Caco-2 (cell line): Measurements from ENCODE around the gene STON2. TPM values are rescaled to one million over a fixed set of nuclear protein-coding genes. Genes with fewer than 3 reads are reported as not detected.
"Not testable (repeated sequence)": the region's sequence is repeated elsewhere in the genome, so short reads cannot be mapped to it uniquely, and the experiment has no call there.

ENCODE experiments used
- BruUV-seq: library from RNA; stranded (reverse); fragments of 400-500 nt; replicated peaks from 2 replicates; lab custom pipeline; 2021; lab: Mats Ljungman, UMichigan
- CTCF ChIA-PET: fragments of 300-600 bp; sonication (Branson Sonifier 250); formaldehyde crosslinking; loops from one replicate; lab custom pipeline; 2022; ENCODE audit warnings: antibody characterized with exemption; lab: Charles Lee
- POLR2A ChIA-PET: fragments of 300-600 bp; sonication (Branson Sonifier 250); formaldehyde crosslinking; loops from one replicate; lab custom pipeline; 2022; ENCODE audit warnings: antibody characterized with exemption; lab: Charles Lee
- DNase-seq, 2 experiments: peaks; one replicate each; pipeline versions ENCODE4 v3.0.0 to v3.0.0-alpha.2; 2020 to 2022
- H3K27me3 ChIP-seq: replicated peaks from 2 replicates; pipeline ENCODE4 v1.6.0; 2011; ENCODE audit warnings: low read length; ENCODE audit not compliant: control insufficient read depth, insufficient read depth
- H3K36me3 ChIP-seq: 2 replicates; pipeline ENCODE4 v1.5.1; 2011; ENCODE audit warnings: low read length; ENCODE audit not compliant: control insufficient read depth, insufficient read depth
- H3K4me1 ChIP-seq: fragments of 250-450 bp; sonication (Bioruptor Pico); 2 replicates; pipeline ENCODE4 v1.5.1; 2020; ENCODE audit warnings: mild to moderate bottlenecking
- H3K4me3 ChIP-seq: 2 replicates; pipeline ENCODE4 v1.5.1; 2011; ENCODE audit warnings: low read depth, mild to moderate bottlenecking, control low read depth, low read length
- H3K9me3 ChIP-seq: fragments of 250-450 bp; sonication (Bioruptor Pico); 2 replicates; pipeline ENCODE4 v1.5.1; 2020; ENCODE audit warnings: mild to moderate bottlenecking, moderate library complexity
- H3K27ac Mint-ChIP-seq: one replicate; pipeline ENCODE4 v1.8.0; 2022; ENCODE audit warnings: mixed read lengths; ENCODE audit not compliant: unreplicated experiment
- H3K27me3 Mint-ChIP-seq: one replicate; pipeline ENCODE4 v1.8.0; 2022; ENCODE audit warnings: mixed read lengths; ENCODE audit not compliant: insufficient read depth, unreplicated experiment
- H3K36me3 Mint-ChIP-seq: one replicate; pipeline ENCODE4 v1.8.0; 2022; ENCODE audit warnings: mild to moderate bottlenecking, mixed read lengths; ENCODE audit not compliant: insufficient read depth, unreplicated experiment
- H3K4me1 Mint-ChIP-seq: one replicate; pipeline ENCODE4 v1.8.0; 2022; ENCODE audit warnings: low read depth, mixed read lengths; ENCODE audit not compliant: unreplicated experiment
- H3K4me3 Mint-ChIP-seq: one replicate; pipeline ENCODE4 v1.8.0; 2022; ENCODE audit warnings: mild to moderate bottlenecking, moderate library complexity, mixed read lengths; ENCODE audit not compliant: unreplicated experiment
- H3K9me3 Mint-ChIP-seq: one replicate; pipeline ENCODE4 v1.8.0; 2022; ENCODE audit warnings: mixed read lengths; ENCODE audit not compliant: unreplicated experiment
- intact Hi-C: fragments of 100-400 bp; cut with micrococcal nuclease; formaldehyde crosslinking; loops from one replicate; pipeline ENCODE4 v1.10.0; 2022; ENCODE audit not compliant: unreplicated experiment
- total RNA-seq: library from RNA; stranded (reverse); gene quantifications from 2 replicates; pipeline ENCODE4 v1.2.3, GENCODE V29; 2022
- TF ChIP-seq, protein P1 (sequence below), 2 experiments: fragments of 200-600 bp in 1 of 2; IDR thresholded peaks; 1 replicate in 1 of 2; 2 replicates in 1 of 2; pipeline versions ENCODE4 v1.5.1 to v1.8.0; 2011 to 2022; ENCODE audit warnings: antibody characterized with exemption in 1 of 2, control low read depth in 1 of 2, inconsistent platforms in 1 of 2, low read depth in 1 of 2, low read length in 1 of 2, mild to moderate bottlenecking in 1 of 2, moderate library complexity in 1 of 2; ENCODE audit not compliant: insufficient read depth in 1 of 2, severe bottlenecking in 1 of 2, unreplicated experiment in 1 of 2

STON2 gene
- total RNA-seq, 1 experiment from 2014 or later = 43.5 TPM

GRCh38 chr14:81247271-81247766 lies 152.8 kb downstream of the STON2 start:
- no peak for DNase-seq
- no TSS peak for BruUV-seq
- Histone ChIP-seq H3K9me3 (0 out of 2 replicates have a peak, but pooled peaks cover 7% of the 10 kb centered on the region), H3K4me3 (no peak overlapping the region), H3K36me3 (no peaks in the 10 kb centered on the region), H3K4me1 (no peaks in the 10 kb centered on the region), H3K27me3 (no peaks in the 10 kb centered on the region)
- Mint-ChIP-seq H3K36me3 (no peaks in the 10 kb centered on the region), H3K4me1 (peaks cover 3% of the 10 kb centered on the region), H3K27me3 (no peaks in the 10 kb centered on the region), H3K27ac (no peak overlapping the region), H3K4me3 (no peak overlapping the region), H3K9me3 (peaks cover 14% of the 10 kb centered on the region)
- CTCF ChIA-PET = no interaction called here
- TF ChIP-seq, protein P1, sequence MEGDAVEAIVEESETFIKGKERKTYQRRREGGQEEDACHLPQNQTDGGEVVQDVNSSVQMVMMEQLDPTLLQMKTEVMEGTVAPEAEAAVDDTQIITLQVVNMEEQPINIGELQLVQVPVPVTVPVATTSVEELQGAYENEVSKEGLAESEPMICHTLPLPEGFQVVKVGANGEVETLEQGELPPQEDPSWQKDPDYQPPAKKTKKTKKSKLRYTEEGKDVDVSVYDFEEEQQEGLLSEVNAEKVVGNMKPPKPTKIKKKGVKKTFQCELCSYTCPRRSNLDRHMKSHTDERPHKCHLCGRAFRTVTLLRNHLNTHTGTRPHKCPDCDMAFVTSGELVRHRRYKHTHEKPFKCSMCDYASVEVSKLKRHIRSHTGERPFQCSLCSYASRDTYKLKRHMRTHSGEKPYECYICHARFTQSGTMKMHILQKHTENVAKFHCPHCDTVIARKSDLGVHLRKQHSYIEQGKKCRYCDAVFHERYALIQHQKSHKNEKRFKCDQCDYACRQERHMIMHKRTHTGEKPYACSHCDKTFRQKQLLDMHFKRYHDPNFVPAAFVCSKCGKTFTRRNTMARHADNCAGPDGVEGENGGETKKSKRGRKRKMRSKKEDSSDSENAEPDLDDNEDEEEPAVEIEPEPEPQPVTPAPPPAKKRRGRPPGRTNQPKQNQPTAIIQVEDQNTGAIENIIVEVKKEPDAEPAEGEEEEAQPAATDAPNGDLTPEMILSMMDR (IDR thresholded peaks at IDR 0.05; ENCODE audit: insufficient read depth in 1 of 2, low read depth in 1 of 2, low read length in 1 of 2, severe bottlenecking in 1 of 2, unreplicated experiment in 1 of 2) = no peak
- POLR2A ChIA-PET = no interaction called here
- intact Hi-C loops = no loop called here

- no peaks in the 10 kb centered on the region for H3K27me3 ChIP-seq
- H3K36me3 ChIP-seq = no peaks in the 10 kb centered on the region
- TF ChIP-seq, protein P1 (IDR thresholded peaks at IDR 0.05; ENCODE audit: insufficient read depth in 1 of 2, low read depth in 1 of 2, low read length in 1 of 2, severe bottlenecking in 1 of 2, unreplicated experiment in 1 of 2) = no peak
- BruUV-seq = no TSS peak
- H3K4me1 Mint-ChIP-seq = no peaks in the 10 kb centered on the region
- intact Hi-C loops = no loop called here
- ChIA-PET POLR2A (no interaction called here), CTCF (interaction anchor here (0.7 kb wide), 1 partner anchor 15 kb away, joined by 3 read pairs; no protein-coding TSS in a partner anchor)
- H3K9me3 Mint-ChIP-seq = peaks cover 14% of the 10 kb centered on the region
- no peak overlapping the region for H3K27ac Mint-ChIP-seq
- no peaks in the 10 kb centered on the region for H3K36me3 Mint-ChIP-seq
- no peak overlapping the region for H3K4me3 Mint-ChIP-seq
- H3K4me1 ChIP-seq = no peaks in the 10 kb centered on the region
- 0 out of 2 replicates have a peak, but pooled peaks cover 7% of the 10 kb centered on the region for H3K9me3 ChIP-seq
- no peaks in the 10 kb centered on the region for H3K27me3 Mint-ChIP-seq
- no peak for DNase-seq
- H3K4me3 ChIP-seq = no peak overlapping the region
These were observed 153.5 kb downstream of the STON2 start for GRCh38 chr14:81246461-81247270.

DNA sequence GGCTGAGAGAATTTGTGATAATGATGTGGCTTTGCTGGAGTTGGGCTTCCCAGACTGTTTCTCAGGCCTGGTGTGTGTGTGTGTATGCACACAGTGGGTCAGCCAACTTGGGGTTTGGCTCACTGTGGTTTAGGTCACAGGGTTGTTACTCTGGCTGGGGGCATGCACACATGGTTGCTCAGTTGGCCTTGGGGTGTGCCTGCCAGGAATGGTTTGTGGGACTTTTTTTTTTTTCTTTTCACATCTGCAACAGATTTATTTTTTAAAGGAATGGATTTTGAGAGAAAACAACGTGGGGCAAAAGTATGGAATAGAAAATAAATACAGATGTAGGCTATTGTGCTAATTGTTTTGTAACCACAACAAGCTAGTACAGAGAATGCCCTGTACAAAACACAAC lies 154.4 kb downstream of the STON2 start:
- intact Hi-C loops = no loop called here
- H3K36me3 ChIP-seq = no peaks in the 10 kb centered on the region
- POLR2A ChIA-PET = no interaction called here

DNA sequence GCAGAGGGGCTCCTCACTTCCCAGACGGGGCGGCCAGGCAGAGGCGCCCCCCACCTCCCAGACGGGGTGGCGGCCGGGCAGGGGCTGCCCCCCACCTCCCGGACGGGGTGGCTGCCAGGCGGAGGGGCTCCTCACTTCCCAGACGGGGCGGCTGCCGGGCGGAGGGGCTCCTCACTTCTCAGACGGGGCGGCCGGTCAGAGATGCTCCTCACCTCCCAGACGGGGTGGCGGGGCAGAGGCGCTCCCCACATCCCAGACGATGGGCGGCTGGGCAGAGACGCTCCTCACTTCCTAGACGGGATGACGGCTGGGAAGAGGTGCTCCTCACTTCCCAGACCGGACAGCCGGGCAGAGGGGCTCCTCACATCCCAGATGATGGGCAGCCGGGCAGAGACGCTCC lies 155.7 kb downstream of the STON2 start:
- H3K27me3 Mint-ChIP-seq, H3K36me3 Mint-ChIP-seq, H3K4me3 ChIP-seq, H3K27me3 ChIP-seq, H3K9me3 ChIP-seq, H3K4me1 Mint-ChIP-seq, H3K27ac Mint-ChIP-seq, POLR2A ChIA-PET, intact Hi-C loops, DNase-seq, H3K4me3 Mint-ChIP-seq, BruUV-seq, H3K4me1 ChIP-seq, H3K36me3 ChIP-seq: not testable (repeated sequence)
- CTCF ChIA-PET = interaction anchor here (0.8 kb wide), 1 partner anchor 201 kb away, joined by 5 read pairs; no protein-coding TSS in a partner anchor
- peaks cover 14% of the 10 kb centered on the region for H3K9me3 Mint-ChIP-seq

More for the DNA sequence above, 154.4 kb downstream of the STON2 start:
- Mint-ChIP-seq H3K4me3 (no peak overlapping the region), H3K4me1 (no peaks in the 10 kb centered on the region), H3K9me3 (peaks cover 14% of the 10 kb centered on the region), H3K36me3 (no peaks in the 10 kb centered on the region), H3K27me3 (no peaks in the 10 kb centered on the region), H3K27ac (no peak overlapping the region)
- Histone ChIP-seq H3K9me3 (0 out of 2 replicates have a peak, but pooled peaks cover 7% of the 10 kb centered on the region), H3K4me1 (no peaks in the 10 kb centered on the region), H3K27me3 (no peaks in the 10 kb centered on the region), H3K4me3 (no peak overlapping the region)
- CTCF ChIA-PET = interaction anchor here (0.7 kb wide), 1 partner anchor 15 kb away, joined by 3 read pairs; no protein-coding TSS in a partner anchor
- TF ChIP-seq, protein P1 (IDR thresholded peaks at IDR 0.05; ENCODE audit: insufficient read depth in 1 of 2, low read depth in 1 of 2, low read length in 1 of 2, severe bottlenecking in 1 of 2, unreplicated experiment in 1 of 2) = no peak
- no TSS peak for BruUV-seq
- DNase-seq = no peak
